Keratinocyte (primary cell): ENCODE measurements around the gene NR2F1. TPM values are rescaled to one million over a fixed set of nuclear protein-coding genes. Genes with fewer than 3 reads are reported as not detected.

ENCODE experiments used
- DNase-seq: peaks from one replicate; pipeline ENCODE4 v3.0.0-alpha.2; 2011; ENCODE audit warnings: low read depth, missing footprints, low spot score
- FAIRE-seq: peaks from 2 replicates; lab custom pipeline; 2011; peaks lifted over from hg19 to GRCh38; lab: Jason Lieb, UNC
- H2AFZ ChIP-seq: 2 replicates; pipeline ENCODE4 v1.6.0; 2012; ENCODE audit warnings: low read length, control low read depth, inconsistent platforms; ENCODE audit not compliant: control insufficient read depth
- H3K27ac ChIP-seq: 2 replicates; pipeline ENCODE4 v1.5.1; 2011; ENCODE audit warnings: low read length; ENCODE audit not compliant: control insufficient read depth, insufficient read depth
- H3K27me3 ChIP-seq: 3 replicates; pipeline ENCODE4 v1.6.0; 2011; ENCODE audit warnings: low read length; ENCODE audit not compliant: control insufficient read depth, insufficient read depth; ENCODE audit errors: extremely low read depth
- H3K36me3 ChIP-seq, 2 experiments: 2 replicates in 1 of 2; 3 replicates in 1 of 2; pipeline ENCODE4 v1.5.1; 2011; ENCODE audit warnings: low read length in 2 of 2, mild to moderate bottlenecking in 1 of 2; ENCODE audit not compliant: control insufficient read depth in 2 of 2, insufficient read depth in 2 of 2; ENCODE audit errors: extremely low read depth in 1 of 2
- H3K4me1 ChIP-seq: 3 replicates; pipeline ENCODE4 v1.5.1; 2011; ENCODE audit warnings: low read length; ENCODE audit not compliant: control insufficient read depth, insufficient read depth; ENCODE audit errors: extremely low read depth
- H3K4me2 ChIP-seq: 3 replicates; pipeline ENCODE4 v1.6.0; 2011; ENCODE audit warnings: low read depth, low read length; ENCODE audit not compliant: control insufficient read depth, insufficient read depth; ENCODE audit errors: extremely low read depth
- H3K4me3 ChIP-seq, 3 experiments: fragments of 200-600 bp in 1 of 3; sonication (generic) in 1 of 3; 2 replicates in 2 of 3; 3 replicates in 1 of 3; pipeline ENCODE4 v1.5.1; 2011 to 2016; ENCODE audit warnings: low read length in 3 of 3, mild to moderate bottlenecking in 3 of 3, control low read depth in 2 of 3, inconsistent platforms in 1 of 3, low read depth in 1 of 3, mixed read lengths in 1 of 3, mixed run types in 1 of 3, moderate library complexity in 1 of 3; ENCODE audit not compliant: control insufficient read depth in 2 of 3, insufficient read depth in 2 of 3; ENCODE audit errors: extremely low read depth in 1 of 3
- H3K79me2 ChIP-seq: 2 replicates; pipeline ENCODE4 v1.6.0; 2012; ENCODE audit warnings: low read length; ENCODE audit not compliant: control insufficient read depth, insufficient read depth
- H3K9ac ChIP-seq: 3 replicates; pipeline ENCODE4 v1.6.0; 2011; ENCODE audit warnings: low read length; ENCODE audit not compliant: control insufficient read depth, insufficient read depth; ENCODE audit errors: extremely low read depth
- H3K9me1 ChIP-seq: 3 replicates; pipeline ENCODE4 v1.6.0; 2011; ENCODE audit warnings: low read length; ENCODE audit not compliant: control insufficient read depth, insufficient read depth; ENCODE audit errors: extremely low read depth
- H3K9me3 ChIP-seq: 2 replicates; pipeline ENCODE4 v1.5.1; 2012; ENCODE audit warnings: low read depth, low read length; ENCODE audit not compliant: control insufficient read depth
- H4K20me1 ChIP-seq: 3 replicates; pipeline ENCODE4 v1.6.0; 2011; ENCODE audit warnings: low read length; ENCODE audit not compliant: control insufficient read depth, insufficient read depth; ENCODE audit errors: extremely low read depth
- EZH2 ChIP-seq: IDR thresholded peaks from one replicate; pipeline ENCODE4 v1.6.1; 2012; ENCODE audit warnings: inconsistent platforms, mild to moderate bottlenecking, low read length, moderate library complexity
- dilution Hi-C: fragments of 300-500 bp; cut with MboI; formaldehyde crosslinking; loops from one replicate; pipeline ENCODE4 v1.7.0; 2020; ENCODE audit warnings: low sequenced_read_pairs; ENCODE audit not compliant: extremely low pct_ligation_motif_present
- polyA plus RNA-seq, 5 experiments: library from polyadenylated mRNA; depleted of rRNA in 3 of 5; stranded (reverse) in 3 of 5; stranded (forward) in 1 of 5; unstranded in 1 of 5; fragments of >200 nt; gene quantifications; 1 replicate in 1 of 5; 2 replicates in 3 of 5; 3 replicates in 1 of 5; pipeline versions ENCODE4 v1.2.1 to v1.2.3, GENCODE V29; 2011 to 2012; ENCODE audit warnings: missing spikeins in 2 of 5, low read depth in 1 of 5, low replicate concordance in 1 of 5
- TF ChIP-seq, protein P1 (sequence below), 3 experiments: IDR thresholded peaks in 1 of 3; conservative IDR thresholded peaks in 1 of 3; optimal IDR thresholded peaks in 1 of 3; 2 replicates in 2 of 3; 3 replicates in 1 of 3; pipeline versions ENCODE3 to v1.5.1; 2011; ENCODE audit warnings: low read length in 3 of 3, mild to moderate bottlenecking in 3 of 3, moderate library complexity in 2 of 3, control low read depth in 1 of 3, inconsistent platforms in 1 of 3; ENCODE audit not compliant: insufficient read depth in 2 of 3; ENCODE audit errors: extremely low read depth in 1 of 3

The NR2F1 gene
- polyA plus RNA-seq, 1 donor (not counting 4 experiments of a cell fraction or from before 2014, with no cell fraction given), result not detected

DNA sequence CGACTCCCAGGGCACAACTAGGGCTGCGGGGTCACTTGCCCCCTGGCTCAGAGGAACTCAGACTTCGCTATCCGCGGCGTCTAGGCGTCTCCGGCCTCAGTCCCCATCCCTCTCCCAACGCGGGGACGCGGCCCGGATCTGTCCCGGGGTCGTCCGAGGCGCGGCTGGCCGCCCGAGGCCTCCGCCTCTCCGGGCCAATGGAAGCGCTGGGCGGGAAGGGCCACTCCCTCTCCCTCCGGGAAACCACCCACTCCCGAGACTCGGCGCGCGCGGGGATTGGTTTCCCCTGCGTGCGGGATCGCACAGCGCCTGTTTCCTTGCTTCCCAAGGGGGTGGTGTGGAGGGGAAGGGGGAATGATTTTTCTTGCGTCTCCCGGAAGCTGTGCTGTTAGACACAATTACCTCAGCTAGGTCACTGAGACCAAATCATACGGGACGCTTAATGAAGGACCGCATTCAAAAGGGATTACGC, 38.3 kb downstream of the NR2F1 start:
- FAIRE-seq, result no peak
- dilution Hi-C loops, result no loop called here

DNA sequence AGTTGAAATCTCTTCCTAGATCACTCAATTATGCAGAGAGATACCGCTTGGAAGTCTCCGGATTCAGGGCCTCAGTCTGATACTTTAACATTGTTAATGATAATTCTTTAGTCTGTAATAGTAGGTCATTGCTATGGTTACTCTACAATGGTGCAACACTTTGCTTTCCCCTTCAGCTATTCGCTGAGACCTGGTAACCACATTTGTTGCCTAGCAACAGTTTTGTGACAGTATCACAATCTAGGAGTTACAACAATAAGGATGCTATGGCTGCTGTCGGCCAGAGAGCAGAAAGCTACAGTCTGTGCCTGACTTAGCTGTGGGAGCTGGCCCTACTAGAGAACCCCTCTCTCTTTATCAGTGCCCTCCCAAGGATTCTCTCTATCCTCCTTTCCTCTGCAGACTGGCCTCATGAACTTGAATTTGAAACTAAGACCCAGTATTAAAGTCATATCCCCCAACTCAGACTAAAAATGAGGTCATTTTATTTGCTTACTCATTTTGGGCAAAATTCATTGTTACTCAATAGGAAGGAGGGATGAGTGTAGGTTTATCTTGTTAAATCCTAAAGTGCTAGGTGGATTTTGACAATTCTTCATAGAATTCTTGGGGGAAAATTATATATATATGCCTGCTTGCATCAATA, 39.3 kb downstream of the NR2F1 start:
- H4K20me1 ChIP-seq, result no peaks in the 10 kb centered on the region
- FAIRE-seq (peak; percentile 20), DNase-seq (no peak)
- no peaks in the 10 kb centered on the region for H3K36me3 ChIP-seq
- TF ChIP-seq, protein P1, sequence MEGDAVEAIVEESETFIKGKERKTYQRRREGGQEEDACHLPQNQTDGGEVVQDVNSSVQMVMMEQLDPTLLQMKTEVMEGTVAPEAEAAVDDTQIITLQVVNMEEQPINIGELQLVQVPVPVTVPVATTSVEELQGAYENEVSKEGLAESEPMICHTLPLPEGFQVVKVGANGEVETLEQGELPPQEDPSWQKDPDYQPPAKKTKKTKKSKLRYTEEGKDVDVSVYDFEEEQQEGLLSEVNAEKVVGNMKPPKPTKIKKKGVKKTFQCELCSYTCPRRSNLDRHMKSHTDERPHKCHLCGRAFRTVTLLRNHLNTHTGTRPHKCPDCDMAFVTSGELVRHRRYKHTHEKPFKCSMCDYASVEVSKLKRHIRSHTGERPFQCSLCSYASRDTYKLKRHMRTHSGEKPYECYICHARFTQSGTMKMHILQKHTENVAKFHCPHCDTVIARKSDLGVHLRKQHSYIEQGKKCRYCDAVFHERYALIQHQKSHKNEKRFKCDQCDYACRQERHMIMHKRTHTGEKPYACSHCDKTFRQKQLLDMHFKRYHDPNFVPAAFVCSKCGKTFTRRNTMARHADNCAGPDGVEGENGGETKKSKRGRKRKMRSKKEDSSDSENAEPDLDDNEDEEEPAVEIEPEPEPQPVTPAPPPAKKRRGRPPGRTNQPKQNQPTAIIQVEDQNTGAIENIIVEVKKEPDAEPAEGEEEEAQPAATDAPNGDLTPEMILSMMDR (optimal IDR thresholded peaks at IDR 0.05 in 1 of 3, IDR thresholded peaks at IDR 0.05 in 1 of 3, conservative IDR thresholded peaks at IDR 0.05 in 1 of 3; ENCODE audit: extremely low read depth in 1 of 3, insufficient read depth in 2 of 3, low read length in 3 of 3), result no peak
- TF ChIP-seq EZH2, result no peak
- no peaks in the 10 kb centered on the region for H3K79me2 ChIP-seq
- dilution Hi-C loops, result no loop called here
- H3K27ac ChIP-seq, result no peak overlapping the region
- H3K9ac ChIP-seq, result no peak overlapping the region
- H3K4me2 ChIP-seq, result no peak overlapping the region
- H3K27me3 ChIP-seq, result peaks cover 5% of the 10 kb centered on the region
- H2AFZ ChIP-seq, result no peak overlapping the region
- H3K4me1 ChIP-seq, result peaks cover 4% of the 10 kb centered on the region
- H3K9me1 ChIP-seq, result no peaks in the 10 kb centered on the region
- no peaks in the 10 kb centered on the region for H3K9me3 ChIP-seq
- H3K4me3 ChIP-seq, result no peak overlapping the region

More for the DNA sequence above, 38.3 kb downstream of the NR2F1 start:
- Histone ChIP-seq H3K4me3 (peak overlapping the region in 2 of 3 experiments; percentile 47 to 76), H3K79me2 (no peaks in the 10 kb centered on the region), H3K9me3 (no peaks in the 10 kb centered on the region), H3K4me2 (peak overlapping the region; percentile 66), H3K9me1 (no peaks in the 10 kb centered on the region), H3K27ac (no peak overlapping the region), H3K36me3 (no peaks in the 10 kb centered on the region), H3K4me1 (peaks cover 4% of the 10 kb centered on the region), H3K27me3 (peaks cover 5% of the 10 kb centered on the region), H3K9ac (no peak overlapping the region), H4K20me1 (no peaks in the 10 kb centered on the region), H2AFZ (no peak overlapping the region)
- no peak for DNase-seq
- TF ChIP-seq EZH2, result no peak
- TF ChIP-seq, protein P1 (optimal IDR thresholded peaks at IDR 0.05 in 1 of 3, IDR thresholded peaks at IDR 0.05 in 1 of 3, conservative IDR thresholded peaks at IDR 0.05 in 1 of 3; ENCODE audit: extremely low read depth in 1 of 3, insufficient read depth in 2 of 3, low read length in 3 of 3), result no peak
